Peyer's patch (tissue), 4 donors: ENCODE results near the gene NBPF1.
"Not testable (repeated sequence)": the region's sequence is repeated elsewhere in the genome, so short reads cannot be mapped to it uniquely, and the experiment has no call there.

Experiments used
- CTCF ChIP-seq, 6 experiments: fragments of 450-650 bp in 4 of 6; fragments of 200-600 bp in 2 of 6; sonication (generic) in 1 of 6; IDR thresholded peaks; one replicate each; pipeline ENCODE4 v1.5.1; 2017 to 2019; ENCODE audit warnings: antibody characterized with exemption in 6 of 6, mild to moderate bottlenecking in 3 of 6, moderate library complexity in 1 of 6
- POLR2A ChIP-seq, 2 donors: fragments of 450-650 bp; IDR thresholded peaks; one replicate each; pipeline ENCODE4 v1.5.1; 2017; ENCODE audit warnings: antibody characterized with exemption in 2 of 2, mild to moderate bottlenecking in 2 of 2, moderate library complexity in 2 of 2

- TF ChIP-seq CTCF, POLR2A (IDR thresholded peaks at IDR 0.05): not testable (repeated sequence)
These were observed 10.9 kb downstream of the NBPF1 start for GRCh38 chr1:16602336-16603011.
